Gastrocnemius medialis (tissue), 4 donors: ENCODE measurements around the gene SEPTIN12. TPM values are rescaled to one million over a fixed set of nuclear protein-coding genes. Genes with fewer than 3 reads are reported as not detected.

ENCODE experiments used
- ATAC-seq, 2 donors: fragments of 150-250 bp; one replicate each; pipeline ENCODE4 v1.9.1; 2016
- DNase-seq, 2 donors: peaks; one replicate each; pipeline ENCODE4 v3.0.0-alpha.2; 2019
- H3K27ac ChIP-seq, 4 donors: fragments of 200-600 bp; sonication (generic); 1 replicate in 1 of 4; 2 replicates in 3 of 4; pipeline ENCODE4 v1.5.1; 2016 to 2018; ENCODE audit warnings: mild to moderate bottlenecking in 2 of 4, moderate library complexity in 1 of 4
- H3K27me3 ChIP-seq, 3 donors: fragments of 200-600 bp; sonication (generic) in 2 of 3; 1 replicate in 1 of 3; 2 replicates in 2 of 3; pipeline versions ENCODE4 v1.5.1 to v1.6.0; 2016 to 2019; ENCODE audit warnings: mild to moderate bottlenecking in 1 of 3, moderate library complexity in 1 of 3
- H3K36me3 ChIP-seq, 2 donors: fragments of 200-600 bp; sonication (generic) in 1 of 2; one replicate each; pipeline ENCODE4 v1.5.1; 2017 to 2018
- H3K4me1 ChIP-seq, 2 donors: fragments of 200-600 bp; sonication (generic) in 1 of 2; one replicate each; pipeline ENCODE4 v1.5.1; 2016 to 2017; ENCODE audit warnings: mild to moderate bottlenecking in 2 of 2
- H3K4me3 ChIP-seq, 4 donors: fragments of 200-600 bp; sonication (generic) in 3 of 4; 1 replicate in 1 of 4; 2 replicates in 3 of 4; pipeline ENCODE4 v1.5.1; 2016 to 2019; ENCODE audit warnings: mild to moderate bottlenecking in 2 of 4
- H3K9me3 ChIP-seq, 3 donors: fragments of 200-600 bp; sonication (generic) in 2 of 3; 1 replicate in 1 of 3; 2 replicates in 2 of 3; pipeline ENCODE4 v1.5.1; 2016 to 2019
- CTCF ChIP-seq, 5 experiments: fragments of 450-650 bp in 3 of 5; fragments of 200-600 bp in 2 of 5; sonication (generic) in 2 of 5; IDR thresholded peaks in 4 of 5; conservative IDR thresholded peaks in 1 of 5; 1 replicate in 4 of 5; 2 replicates in 1 of 5; pipeline ENCODE4 v1.5.1; 2016 to 2019; ENCODE audit warnings: antibody characterized with exemption in 5 of 5, mild to moderate bottlenecking in 3 of 5, moderate library complexity in 3 of 5
- POLR2A ChIP-seq, 2 donors: fragments of 450-650 bp; IDR thresholded peaks; one replicate each; pipeline ENCODE4 v1.6.1; 2017; ENCODE audit warnings: antibody characterized with exemption in 2 of 2, mild to moderate bottlenecking in 2 of 2, moderate library complexity in 2 of 2
- in situ Hi-C, 4 donors: fragments of 200-750 bp; cut with MboI; loops; one replicate each; pipeline versions ENCODE4 v1.15.0 to v1.8.0; 2017; ENCODE audit warnings: low sequenced_read_pairs in 4 of 4
- intact Hi-C: fragments of 100-400 bp; cut with DNase I; formaldehyde crosslinking; loops from one replicate; pipeline ENCODE4 v1.15.1; 2023; ENCODE audit warnings: low total_unique reads
- total RNA-seq, 4 donors: library from RNA; depleted of rRNA; stranded (reverse); fragments of >200 nt; gene quantifications; one replicate each; pipeline versions ENCODE4 v1.1.0 to v1.2.3, GENCODE V29; 2016

The SEPTIN12 gene
- total RNA-seq, 4 donors from 2014 or later: not detected

DNA sequence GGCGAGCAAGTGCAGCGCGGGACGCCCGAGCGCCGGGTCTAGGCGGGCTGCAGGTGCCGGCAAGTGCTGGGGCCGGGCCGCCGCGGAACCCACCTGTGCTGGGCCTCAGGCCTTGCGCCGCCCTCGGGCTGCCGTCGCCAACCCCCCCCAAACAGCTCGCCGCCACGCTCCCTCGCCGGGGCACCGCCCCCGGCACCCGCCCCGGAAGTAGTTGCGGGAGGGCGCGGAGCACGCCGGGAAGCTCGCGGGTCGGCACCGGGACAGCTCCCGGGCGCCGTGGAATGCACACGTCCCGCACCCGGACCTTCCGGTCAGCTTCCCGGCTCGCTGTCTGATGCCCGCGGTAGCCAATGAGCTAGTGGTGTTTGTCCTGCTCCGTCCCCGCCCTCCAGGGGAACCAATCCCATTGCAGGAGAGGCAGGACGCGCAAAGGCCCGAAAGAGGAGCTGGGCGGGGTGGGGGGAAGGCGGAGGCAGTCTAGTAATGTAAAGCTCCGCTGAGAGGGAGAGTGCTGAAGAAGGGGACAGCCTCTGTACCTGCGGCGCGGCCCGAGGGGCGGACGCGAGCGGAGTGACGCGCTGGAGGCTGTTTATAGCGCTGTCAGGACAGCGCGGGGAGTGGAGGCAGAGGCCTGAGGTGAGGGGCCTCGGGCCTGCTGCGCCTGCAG lies 53.9 kb downstream of the SEPTIN12 start, which contains the start of the genes ANKS3 and DNAAF8:
Gene ANKS3 (minus strand): TSS at position 209 of the 667 bp plus-strand sequence. CDS start 4,122 bp downstream, outside the sequence.
Gene DNAAF8 (plus strand): TSS at position 475 of the 667 bp plus-strand sequence. CDS start 1,978 bp downstream, outside the sequence.
- in situ Hi-C loops (no loop called here), intact Hi-C loops (loop anchor here (1.0 to 2.0 kb wide), 6 partner anchors 34 to 222 kb away; partner anchors contain the start of genes MGRN1, NUDT16L1 and ROGDI)
- H3K4me1 ChIP-seq: peaks cover 13 to 16% of the 10 kb centered on the region in 2 donors
- TF ChIP-seq CTCF (IDR thresholded peaks at IDR 0.05 in 4 of 5, conservative IDR thresholded peaks at IDR 0.05 in 1 of 5) (no peak), POLR2A (IDR thresholded peaks at IDR 0.05) (peak; percentile 48 to 50)
- peaks cover 0 to 10% of the 10 kb centered on the region in 2 donors for H3K36me3 ChIP-seq
- DNase-seq (peak; percentile 97), ATAC-seq (peak; percentile 98)
- no peaks in the 10 kb centered on the region for H3K27me3 ChIP-seq
- H3K27ac ChIP-seq: peak within 1 kb of the TSS; percentile 84 to 97 (median 85)
- H3K9me3 ChIP-seq: no peaks in the 10 kb centered on the region
- peak within 1 kb of the TSS; percentile 92 to 100 (median 92) for H3K4me3 ChIP-seq

- Histone ChIP-seq H3K9me3 (no peaks in the 10 kb centered on the region), H3K36me3 (peaks cover 0 to 14% of the 10 kb centered on the region in 2 donors), H3K27ac (peak overlapping the region; percentile 84 to 97 (median 85)), H3K4me1 (peaks cover 13 to 16% of the 10 kb centered on the region in 2 donors), H3K4me3 (peak overlapping the region; percentile 92 to 100 (median 92)), H3K27me3 (no peaks in the 10 kb centered on the region)
- TF ChIP-seq POLR2A (IDR thresholded peaks at IDR 0.05): no peak
- no peak for TF ChIP-seq CTCF (IDR thresholded peaks at IDR 0.05 in 4 of 5, conservative IDR thresholded peaks at IDR 0.05 in 1 of 5)
- no peak for ATAC-seq
- in situ Hi-C loops (no loop called here), intact Hi-C loops (loop anchor here (1.0 to 2.0 kb wide), 6 partner anchors 35 to 223 kb away; partner anchors contain the start of genes MGRN1, NUDT16L1 and ROGDI)
- no peak for DNase-seq
Measured at GRCh38 chr16:4733747-4734062, 54.4 kb downstream of the SEPTIN12 start.

DNA sequence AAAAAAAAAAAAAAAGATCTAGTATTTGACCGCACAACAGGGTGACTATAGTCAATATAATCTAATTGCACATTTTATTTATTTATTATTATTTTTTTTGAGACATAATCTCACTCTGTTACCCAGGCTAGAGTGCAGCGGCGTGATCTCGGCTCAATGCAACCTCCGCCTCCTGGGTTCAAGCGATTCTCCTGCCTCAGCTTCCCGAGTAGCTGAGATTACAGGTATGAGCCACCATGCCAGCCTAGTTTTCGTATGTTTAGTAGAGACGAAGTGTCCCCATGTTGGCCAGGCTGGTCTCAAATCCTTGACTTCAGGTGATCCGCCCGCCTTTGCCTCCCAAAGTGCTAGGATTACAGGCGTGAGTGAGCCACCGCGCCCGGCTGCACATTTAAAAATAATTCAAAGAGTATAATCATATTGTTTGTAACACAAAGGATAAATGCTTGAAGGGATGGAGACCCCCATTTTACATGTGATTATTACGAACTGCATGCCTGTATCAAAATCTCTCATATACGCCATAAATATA lies 54.9 kb downstream of the SEPTIN12 start:
- ATAC-seq: no peak
- H3K9me3 ChIP-seq: no peaks in the 10 kb centered on the region
- DNase-seq: no peak
- H3K4me3 ChIP-seq: peak overlapping the region; percentile 92 to 100 (median 92)
- H3K27me3 ChIP-seq: no peaks in the 10 kb centered on the region
- H3K4me1 ChIP-seq: peaks cover 13 to 16% of the 10 kb centered on the region in 2 donors
- H3K36me3 ChIP-seq: peaks cover 0 to 19% of the 10 kb centered on the region in 2 donors
- TF ChIP-seq CTCF (IDR thresholded peaks at IDR 0.05 in 4 of 5, conservative IDR thresholded peaks at IDR 0.05 in 1 of 5): no peak
- no peak for TF ChIP-seq POLR2A (IDR thresholded peaks at IDR 0.05)
- intact Hi-C loops (no loop called here), in situ Hi-C loops (no loop called here)
- peak overlapping the region; percentile 84 to 97 (median 85) for H3K27ac ChIP-seq

GRCh38 chr16:4729876-4730275 lies 58.3 kb downstream of the SEPTIN12 start:
- no peak overlapping the region for H3K27ac ChIP-seq
- intact Hi-C loops: loop anchor here (10.0 kb wide), 1 partner anchor 1995 kb away; no protein-coding TSS in a partner anchor
- H3K36me3 ChIP-seq: peaks cover 0 to 30% of the 10 kb centered on the region in 2 donors
- no peak for ATAC-seq
- no peak overlapping the region for H3K4me3 ChIP-seq
- TF ChIP-seq POLR2A (IDR thresholded peaks at IDR 0.05): no peak
- TF ChIP-seq CTCF (IDR thresholded peaks at IDR 0.05 in 4 of 5, conservative IDR thresholded peaks at IDR 0.05 in 1 of 5): no peak
- peaks cover 8% of the 10 kb centered on the region in 2 donors for H3K4me1 ChIP-seq
- in situ Hi-C loops: no loop called here
- no peaks in the 10 kb centered on the region for H3K27me3 ChIP-seq
- no peaks in the 10 kb centered on the region for H3K9me3 ChIP-seq
- DNase-seq: no peak
